Parathyroid adenoma (tissue), 2 donors: ENCODE data around the gene GDF15.

ENCODE experiments used
- H2AFZ ChIP-seq: fragments of 300-600 bp; sonication (generic); one replicate; pipeline ENCODE4 v1.7.0; 2017; ENCODE audit warnings: antibody characterized with exemption, mild to moderate bottlenecking
- H3K27ac ChIP-seq: fragments of 300-600 bp; sonication (generic); one replicate; pipeline ENCODE4 v1.7.0; 2017
- H3K27me3 ChIP-seq: fragments of 300-600 bp; sonication (generic); one replicate; pipeline ENCODE4 v1.7.0; 2017; ENCODE audit warnings: low read length; ENCODE audit not compliant: control insufficient read depth, insufficient read depth
- H3K36me3 ChIP-seq: fragments of 300-600 bp; sonication (generic); one replicate; pipeline ENCODE4 v1.7.0; 2017; ENCODE audit warnings: low read length; ENCODE audit not compliant: control insufficient read depth, insufficient read depth
- H3K4me1 ChIP-seq: fragments of 300-600 bp; sonication (generic); one replicate; pipeline ENCODE4 v1.7.0; 2017; ENCODE audit warnings: control low read depth
- H3K4me2 ChIP-seq: fragments of 300-600 bp; sonication (generic); one replicate; pipeline ENCODE4 v1.7.0; 2017; ENCODE audit warnings: low read length
- H3K4me3 ChIP-seq: fragments of 300-600 bp; sonication (generic); one replicate; pipeline ENCODE4 v1.7.0; 2017; ENCODE audit warnings: low read depth, low read length
- H3K79me2 ChIP-seq: fragments of 300-600 bp; sonication (generic); one replicate; pipeline ENCODE4 v1.7.0; 2017; ENCODE audit warnings: control low read depth
- H3K9ac ChIP-seq: fragments of 300-600 bp; sonication (generic); one replicate; pipeline ENCODE4 v1.7.0; 2017; ENCODE audit warnings: mild to moderate bottlenecking
- H3K9me3 ChIP-seq: fragments of 300-600 bp; sonication (generic); one replicate; pipeline ENCODE4 v1.7.0; 2017; ENCODE audit warnings: low read length; ENCODE audit not compliant: control insufficient read depth
- CTCF ChIP-seq: fragments of 300-600 bp; sonication (generic); IDR thresholded peaks from one replicate; pipeline ENCODE4 v1.7.0; 2017; ENCODE audit warnings: antibody characterized with exemption, mild to moderate bottlenecking
- donor health status: primary hyperparathyroidism.

The GDF15 gene

DNA sequence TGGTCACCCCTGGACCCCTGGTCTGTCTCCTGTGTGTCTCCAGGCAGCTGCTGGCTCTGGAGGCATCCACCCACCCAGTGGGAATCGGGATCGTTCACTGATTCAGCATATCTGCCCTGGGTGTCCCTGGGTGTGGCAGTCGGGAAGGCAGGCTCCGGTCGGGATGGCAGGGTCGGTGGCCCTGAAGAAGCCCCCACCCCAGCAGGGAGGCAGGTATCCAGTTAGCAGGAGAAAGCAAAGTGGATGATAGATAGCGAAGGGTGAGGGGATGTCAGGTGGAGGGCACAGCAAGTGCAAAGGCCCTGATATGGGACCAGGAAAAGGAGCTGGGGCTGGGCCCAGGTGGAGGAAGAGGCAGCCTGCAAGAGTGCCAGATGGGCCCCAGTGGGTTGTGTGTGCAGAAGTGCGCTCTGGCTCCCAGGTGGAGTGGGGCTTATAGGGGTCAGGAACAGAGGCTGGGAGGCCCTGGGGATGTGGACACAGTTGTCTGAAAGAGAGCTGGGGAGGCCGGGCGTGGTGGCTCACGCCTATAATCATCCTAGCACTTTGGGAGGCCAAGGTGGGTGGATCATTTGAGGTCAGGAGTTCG is 35.5 kb downstream of the GDF15 start:
- Histone ChIP-seq H3K4me1 (peaks cover 23% of the 10 kb centered on the region), H3K4me3 (no peak overlapping the region), H2AFZ (no peak overlapping the region), H3K4me2 (no peak overlapping the region), H3K9me3 (no peaks in the 10 kb centered on the region), H3K27ac (no peak overlapping the region), H3K27me3 (no peaks in the 10 kb centered on the region), H3K36me3 (no peaks in the 10 kb centered on the region), H3K79me2 (no peaks in the 10 kb centered on the region), H3K9ac (no peak overlapping the region)
- no peak for TF ChIP-seq CTCF

GRCh38 chr19:18422530-18423191 is 36.7 kb downstream of the GDF15 start:
- Histone ChIP-seq H3K9ac (no peak overlapping the region), H3K9me3 (no peaks in the 10 kb centered on the region), H3K27me3 (no peaks in the 10 kb centered on the region), H2AFZ (no peak overlapping the region), H3K27ac (no peak overlapping the region), H3K4me2 (no peak overlapping the region), H3K4me3 (no peak overlapping the region), H3K36me3 (no peaks in the 10 kb centered on the region), H3K4me1 (peaks cover 16% of the 10 kb centered on the region), H3K79me2 (no peaks in the 10 kb centered on the region)
- no peak for TF ChIP-seq CTCF

GRCh38 chr19:18423258-18424020 is 37.5 kb downstream of the GDF15 start:
- Histone ChIP-seq H3K4me1 (peaks cover 11% of the 10 kb centered on the region), H3K4me2 (no peak overlapping the region), H3K9me3 (no peaks in the 10 kb centered on the region), H3K27me3 (no peaks in the 10 kb centered on the region), H2AFZ (no peak overlapping the region), H3K4me3 (no peak overlapping the region), H3K27ac (no peak overlapping the region), H3K9ac (no peak overlapping the region), H3K79me2 (no peaks in the 10 kb centered on the region), H3K36me3 (no peaks in the 10 kb centered on the region)
- no peak for TF ChIP-seq CTCF

DNA sequence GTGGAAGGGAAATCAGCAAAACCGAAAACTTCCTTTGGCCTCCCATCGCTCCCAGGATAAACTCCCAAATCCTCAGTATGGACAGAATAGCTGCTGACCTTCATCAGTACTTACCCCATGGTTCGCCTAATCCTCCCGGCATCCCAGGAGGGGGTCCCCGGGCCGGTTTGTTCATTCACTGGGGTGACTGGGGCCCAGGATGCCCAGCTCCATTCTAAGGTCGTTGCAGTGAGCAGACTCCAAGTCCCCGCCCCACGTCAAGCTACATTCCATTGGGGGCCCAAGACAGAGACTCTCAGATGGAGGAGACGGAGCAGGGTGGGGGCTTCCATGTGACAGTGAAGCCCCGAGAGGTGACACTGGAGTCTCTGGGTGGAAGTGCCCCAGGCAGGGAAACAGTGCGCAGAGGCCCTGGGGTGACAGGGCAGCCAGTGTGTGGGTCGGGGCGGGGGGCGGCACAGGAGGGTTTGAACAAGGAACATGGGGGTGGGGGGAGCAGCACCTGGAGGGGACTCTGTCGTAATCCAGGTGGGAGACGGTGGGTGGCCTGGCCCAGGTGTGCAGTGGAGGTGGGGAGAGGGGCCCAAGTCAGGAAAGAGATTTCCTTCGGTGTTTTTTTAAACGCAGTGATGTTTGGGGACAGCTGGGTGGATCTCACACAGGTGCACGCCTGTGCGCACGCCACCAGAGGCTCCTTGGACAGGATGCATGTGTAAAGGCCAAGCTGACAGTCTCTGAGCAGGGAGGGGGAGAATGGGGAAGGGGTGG is 38.3 kb downstream of the GDF15 start:
- no peaks in the 10 kb centered on the region for H3K79me2 ChIP-seq
- H3K9ac ChIP-seq, result no peak overlapping the region
- H3K36me3 ChIP-seq, result no peaks in the 10 kb centered on the region
- no peak for TF ChIP-seq CTCF
- H3K27ac ChIP-seq, result no peak overlapping the region
- no peaks in the 10 kb centered on the region for H3K9me3 ChIP-seq
- H3K4me1 ChIP-seq, result peaks cover 13% of the 10 kb centered on the region
- no peak overlapping the region for H3K4me2 ChIP-seq
- no peak overlapping the region for H3K4me3 ChIP-seq
- no peak overlapping the region for H2AFZ ChIP-seq
- no peaks in the 10 kb centered on the region for H3K27me3 ChIP-seq
